GM12801 (cell line): ENCODE results near the gene NPRL2.

ENCODE experiments used
- TF ChIP-seq, protein P1 (sequence below): IDR thresholded peaks from one replicate; pipeline ENCODE4 v1.5.1; 2011; ENCODE audit warnings: control low read depth; ENCODE audit not compliant: insufficient read length; ENCODE audit errors: extremely low read depth

Gene NPRL2

DNA sequence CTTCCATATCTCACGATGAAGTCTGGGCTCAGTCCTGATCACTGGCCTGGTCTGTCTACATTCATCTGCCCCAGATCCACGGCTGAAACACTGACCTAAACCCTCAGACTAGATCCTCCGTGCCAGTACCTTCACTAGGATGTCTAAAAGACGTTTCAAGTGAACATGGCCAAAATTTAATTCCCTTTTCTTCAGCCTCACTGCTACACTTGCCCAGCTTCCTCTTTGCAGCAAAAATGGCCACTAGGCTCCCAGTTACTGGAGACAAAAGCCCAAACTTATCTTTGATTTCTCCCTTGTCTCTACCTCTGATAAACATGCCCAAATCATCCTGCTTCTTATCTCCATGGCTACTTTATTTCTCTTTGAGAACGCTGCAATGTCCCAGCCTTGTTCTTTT is 11.6 kb downstream of the NPRL2 start:
- TF ChIP-seq, protein P1, sequence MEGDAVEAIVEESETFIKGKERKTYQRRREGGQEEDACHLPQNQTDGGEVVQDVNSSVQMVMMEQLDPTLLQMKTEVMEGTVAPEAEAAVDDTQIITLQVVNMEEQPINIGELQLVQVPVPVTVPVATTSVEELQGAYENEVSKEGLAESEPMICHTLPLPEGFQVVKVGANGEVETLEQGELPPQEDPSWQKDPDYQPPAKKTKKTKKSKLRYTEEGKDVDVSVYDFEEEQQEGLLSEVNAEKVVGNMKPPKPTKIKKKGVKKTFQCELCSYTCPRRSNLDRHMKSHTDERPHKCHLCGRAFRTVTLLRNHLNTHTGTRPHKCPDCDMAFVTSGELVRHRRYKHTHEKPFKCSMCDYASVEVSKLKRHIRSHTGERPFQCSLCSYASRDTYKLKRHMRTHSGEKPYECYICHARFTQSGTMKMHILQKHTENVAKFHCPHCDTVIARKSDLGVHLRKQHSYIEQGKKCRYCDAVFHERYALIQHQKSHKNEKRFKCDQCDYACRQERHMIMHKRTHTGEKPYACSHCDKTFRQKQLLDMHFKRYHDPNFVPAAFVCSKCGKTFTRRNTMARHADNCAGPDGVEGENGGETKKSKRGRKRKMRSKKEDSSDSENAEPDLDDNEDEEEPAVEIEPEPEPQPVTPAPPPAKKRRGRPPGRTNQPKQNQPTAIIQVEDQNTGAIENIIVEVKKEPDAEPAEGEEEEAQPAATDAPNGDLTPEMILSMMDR: no peak

DNA sequence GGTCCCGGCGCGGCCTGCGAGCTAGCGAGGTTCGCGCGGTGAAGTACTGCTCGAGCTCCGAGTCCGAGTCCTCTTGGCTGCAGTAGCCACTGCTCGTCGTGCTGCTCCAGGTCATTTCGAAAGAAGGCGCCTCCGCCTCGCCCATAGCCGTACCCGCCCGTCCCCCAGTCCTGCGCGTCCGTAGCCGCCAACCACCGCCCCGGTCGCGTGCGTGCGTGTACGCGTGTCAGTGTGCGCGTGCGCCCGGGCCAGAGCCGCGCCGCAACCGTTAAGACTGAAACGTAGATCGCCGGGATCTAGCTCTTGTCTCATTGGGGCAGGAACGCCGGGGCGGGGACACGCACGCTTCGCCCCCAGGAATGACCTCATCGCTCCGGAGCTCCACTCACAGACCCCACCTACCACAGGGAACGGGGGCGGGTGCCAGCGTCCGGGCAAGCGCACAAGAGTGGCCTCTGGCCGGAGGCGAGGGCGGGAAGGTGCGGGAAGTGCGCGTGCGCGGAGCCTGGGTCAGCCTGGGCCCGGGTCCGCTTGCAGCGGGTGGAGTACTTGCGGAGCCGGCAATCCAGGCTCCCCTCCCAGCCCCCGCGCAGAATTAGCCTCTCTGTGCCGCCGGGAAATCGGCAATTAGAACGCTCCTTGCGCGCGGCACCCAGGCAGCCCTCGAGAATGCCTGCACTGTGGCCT is 13.3 kb downstream of the NPRL2 start:
- TF ChIP-seq, protein P1: no peak

DNA sequence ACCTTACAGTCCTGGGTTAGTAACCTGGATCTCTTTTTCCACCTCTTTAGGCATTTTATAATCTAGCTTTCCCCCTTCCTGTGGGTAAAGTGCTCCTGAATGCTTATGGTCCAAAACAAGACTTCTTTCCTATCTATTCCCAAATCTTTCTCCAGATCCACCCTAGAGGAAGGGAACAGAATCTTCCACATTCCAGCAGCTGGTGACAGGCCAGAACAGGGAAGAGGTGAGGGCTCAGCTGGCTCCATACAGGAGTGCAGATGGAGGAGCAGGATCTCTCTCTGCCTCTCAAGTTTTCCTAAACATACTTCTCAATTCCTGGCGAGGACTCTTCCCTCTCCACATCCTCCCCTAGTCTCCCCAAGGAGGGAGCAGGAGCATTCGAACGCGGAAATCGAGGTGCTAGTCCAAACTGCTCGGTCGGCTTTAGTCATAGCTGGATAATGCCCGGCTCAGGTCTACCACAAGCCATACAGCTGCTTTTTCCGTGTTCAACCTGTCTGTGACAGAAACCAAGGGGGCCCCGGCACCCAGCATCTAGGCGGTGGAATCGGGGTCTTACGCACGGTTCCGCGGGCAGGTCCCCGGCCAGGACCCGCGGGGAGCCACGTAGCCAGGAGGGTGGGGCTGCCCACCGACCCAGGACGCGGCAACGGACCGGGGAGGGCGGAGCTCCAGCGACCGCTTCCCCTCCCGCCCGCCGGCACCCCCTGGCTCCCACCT is 14.0 kb downstream of the NPRL2 start:
- TF ChIP-seq, protein P1: no peak

DNA sequence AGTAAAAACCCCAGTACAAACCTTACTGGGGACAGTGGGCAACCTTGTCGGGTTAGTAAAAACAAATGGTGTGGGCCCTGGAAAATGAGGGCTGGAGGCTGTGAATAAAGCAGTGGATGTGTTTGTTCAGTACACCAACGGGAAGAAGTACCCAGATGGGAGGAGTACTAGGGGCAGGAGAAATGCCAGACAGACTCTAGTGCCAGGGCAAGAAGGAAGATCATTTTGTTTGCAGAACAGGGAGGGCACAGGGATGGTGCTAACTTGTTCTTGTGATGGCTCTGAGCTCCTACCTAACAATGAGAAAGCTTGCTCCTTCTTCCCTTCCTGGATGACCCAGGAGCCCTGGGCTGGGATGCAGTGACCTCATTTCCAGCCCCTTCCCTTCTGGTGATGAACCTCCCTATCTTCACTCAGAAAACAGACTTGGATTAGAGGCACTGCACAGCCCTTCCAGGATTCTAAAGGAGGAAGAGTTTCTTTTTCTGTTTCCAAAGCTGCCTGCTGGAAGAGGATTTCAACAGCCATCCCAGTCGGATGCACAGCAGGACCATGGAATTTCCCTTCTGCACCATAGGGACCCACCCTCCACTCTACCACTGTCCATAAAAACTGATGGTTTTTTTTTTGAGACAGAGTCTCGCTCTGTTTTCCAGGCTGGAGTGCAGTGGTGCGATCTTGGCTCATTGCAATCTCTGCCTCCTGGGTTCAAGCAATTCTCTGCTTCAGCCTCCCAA is 16.1 kb downstream of the NPRL2 start:
- TF ChIP-seq, protein P1: no peak

DNA sequence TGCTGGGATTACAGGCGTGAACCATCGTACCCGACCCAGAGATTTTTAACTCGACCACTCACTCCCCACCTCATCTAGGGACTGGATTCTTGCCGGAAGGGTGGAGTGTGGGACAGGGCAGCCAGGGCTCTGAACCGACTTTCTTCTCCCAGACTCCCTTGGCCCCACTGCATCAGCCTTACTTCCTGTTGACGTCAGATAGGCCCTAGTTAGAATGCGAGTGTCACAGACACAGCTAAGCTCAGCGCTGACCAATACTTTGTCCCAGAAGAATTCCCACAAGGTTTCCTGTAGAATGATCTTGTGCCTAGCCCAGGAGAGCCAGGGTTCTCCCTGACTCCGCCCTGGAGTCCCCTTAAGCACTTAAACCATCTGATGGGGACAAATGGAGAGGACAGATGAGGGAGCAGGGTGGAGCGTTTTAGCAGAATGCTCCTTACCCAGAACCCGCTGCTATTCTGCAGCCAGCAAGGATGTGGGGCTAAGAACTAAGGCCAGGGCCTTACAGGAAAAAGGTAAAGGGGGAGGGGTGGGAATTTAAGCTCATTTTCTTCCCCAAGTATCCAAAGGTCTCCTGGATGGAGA is 16.7 kb downstream of the NPRL2 start:
- TF ChIP-seq, protein P1: no peak

DNA sequence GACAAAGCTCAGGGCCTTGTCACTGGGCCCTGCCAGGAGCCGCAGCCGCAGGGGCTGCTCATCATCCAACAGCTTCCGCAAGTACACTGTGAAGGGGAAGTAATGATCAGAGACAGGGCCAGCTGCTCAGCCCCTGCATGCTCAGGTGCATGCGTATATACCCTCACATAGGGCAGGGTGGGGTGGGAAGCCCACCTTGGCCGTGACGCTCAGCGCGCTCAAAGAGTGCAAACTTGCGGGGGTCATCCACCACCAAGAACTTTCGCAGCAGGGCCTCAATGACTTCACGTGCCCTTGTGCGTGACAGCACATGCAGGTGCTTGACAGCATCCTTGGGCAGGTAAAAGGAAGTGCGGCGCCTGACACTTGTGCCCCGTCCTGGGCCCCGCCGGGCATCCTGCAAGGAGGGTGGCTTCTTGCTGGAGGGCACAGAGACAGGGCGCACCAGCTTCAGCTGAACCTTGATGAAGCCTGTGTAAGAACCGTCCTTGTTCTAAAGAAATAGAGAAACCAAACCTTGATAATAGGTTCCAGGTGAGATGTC is 19.1 kb downstream of the NPRL2 start:
- TF ChIP-seq, protein P1: no peak

DNA sequence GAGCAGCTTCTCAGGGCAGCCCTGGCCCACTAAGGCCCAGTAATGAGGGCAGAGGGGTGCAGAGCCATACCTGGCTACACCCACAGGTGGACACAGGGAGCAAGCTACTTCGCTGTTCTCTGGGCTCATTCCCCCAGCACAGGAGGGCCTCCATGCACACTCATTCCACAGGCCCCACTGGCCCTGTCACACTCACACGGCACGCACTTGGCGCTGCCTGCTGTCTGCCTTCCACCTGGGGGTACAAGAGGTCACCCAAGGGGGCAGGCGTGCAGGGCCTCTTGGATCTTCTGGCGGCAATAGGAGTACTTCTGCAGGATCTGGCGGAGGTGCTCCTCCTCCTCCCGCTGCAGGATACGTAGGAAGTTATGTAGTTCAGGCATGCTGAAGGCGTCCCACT is 20.2 kb downstream of the NPRL2 start:
- TF ChIP-seq, protein P1: no peak
